Stimulated activated CD4-positive, alpha-beta T cell treated with anti-CD3 and anti-CD28 coated beads, Interleukin-15, amount 100 ng/mL, for 24 hours (primary cell): Measurements from ENCODE around the gene PRRX1.
A peak's percentile ranks its signal among the peaks of the same experiment; 100 is the strongest.

ENCODE experiments used
- DNase-seq: peaks from one replicate; pipeline ENCODE4 v3.0.0-alpha.2; 2020

PRRX1 gene

DNA sequence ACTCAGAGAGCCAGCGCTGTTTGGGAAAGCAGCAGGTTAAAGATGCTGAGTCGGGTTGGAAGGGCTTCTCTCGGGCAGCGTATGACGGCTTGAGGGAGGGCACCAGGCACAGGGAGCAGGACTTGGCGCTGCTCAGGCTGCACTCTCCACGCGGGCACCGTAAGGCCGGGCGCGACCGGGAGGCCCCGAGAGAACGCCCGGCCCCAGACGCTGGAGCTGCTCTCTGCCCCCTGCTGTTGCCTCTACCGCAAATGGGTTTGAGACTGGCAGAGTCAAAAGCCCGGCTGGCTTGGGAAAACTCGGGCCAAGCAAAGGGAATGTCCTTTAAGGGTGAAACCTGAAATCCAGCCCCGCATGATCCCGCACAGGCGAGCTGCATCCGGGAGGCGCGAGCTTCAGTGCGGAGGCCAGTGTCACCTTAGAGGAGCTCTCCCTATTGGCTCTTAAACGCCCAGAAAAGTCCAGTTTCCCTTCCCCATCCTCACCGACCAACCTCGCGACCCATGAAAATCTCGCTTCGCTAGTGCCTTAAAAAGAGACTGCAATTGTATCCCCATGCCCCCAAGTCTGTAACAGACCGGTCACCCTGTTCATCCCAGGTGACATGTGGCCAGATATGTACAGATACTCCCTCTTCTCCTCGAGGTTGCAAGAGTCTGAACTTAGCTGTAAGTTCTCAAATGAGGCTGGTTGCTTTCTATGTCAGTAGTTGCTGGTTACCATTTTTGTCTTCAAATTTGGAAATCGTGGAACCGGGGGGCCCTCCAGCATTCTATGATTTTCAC lies 1.1 kb downstream of the PRRX1 start:
- DNase-seq, result no peak

DNA sequence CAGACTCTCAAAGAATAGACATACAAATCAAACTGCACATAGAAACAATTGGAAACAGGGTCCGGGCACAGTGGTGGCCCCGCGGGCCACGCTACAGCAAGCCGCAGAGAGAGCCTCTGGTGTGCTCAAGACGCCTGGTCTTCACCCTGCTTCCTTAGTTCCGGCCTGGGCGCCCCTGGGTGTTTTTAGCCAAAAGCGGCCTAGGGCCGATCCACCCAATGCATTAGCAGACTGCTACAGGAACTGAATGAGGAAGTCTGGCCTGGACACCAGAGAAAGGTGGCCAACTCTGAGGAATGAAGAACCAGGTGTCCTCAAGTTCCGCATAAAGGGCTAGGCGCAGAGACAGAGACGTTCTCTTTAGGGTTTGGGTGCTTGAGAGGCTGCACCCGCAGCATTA lies 1.7 kb downstream of the PRRX1 start:
- no peak for DNase-seq

DNA sequence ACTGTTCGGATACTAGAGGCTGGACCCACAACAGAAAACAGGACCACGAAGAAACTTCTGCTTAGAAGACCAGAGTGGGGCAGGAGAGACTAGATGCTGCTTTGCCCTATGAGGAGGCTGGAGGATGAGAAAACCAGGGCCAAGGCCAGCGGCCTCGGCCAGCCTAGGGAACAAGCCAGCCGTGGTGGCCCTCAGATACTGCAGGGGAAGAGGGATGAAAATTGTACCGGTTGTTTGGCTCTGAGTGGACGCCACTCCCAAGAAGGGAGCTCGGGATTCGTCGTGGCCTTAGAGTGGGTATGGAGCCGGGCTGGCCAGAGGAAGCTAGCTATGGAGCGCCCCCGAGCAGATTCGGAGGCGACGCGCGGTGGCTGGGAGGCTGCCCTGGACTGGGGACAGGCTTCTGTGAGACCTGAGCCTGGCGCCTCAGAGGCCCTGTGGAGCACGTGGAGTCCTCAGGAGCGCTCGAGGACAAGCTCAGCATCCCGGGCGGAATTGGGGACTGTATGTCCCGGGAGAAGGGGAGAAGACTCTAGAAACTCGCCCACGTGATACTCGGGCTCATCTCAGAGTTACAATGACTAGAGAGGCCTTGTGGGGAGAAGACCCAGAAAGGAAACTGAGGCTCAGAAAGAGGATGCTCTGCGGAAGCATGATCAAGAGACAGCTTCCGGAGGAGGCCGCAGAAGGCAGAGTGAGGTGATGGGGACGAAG lies 2.8 kb downstream of the PRRX1 start:
- DNase-seq, result no peak

DNA sequence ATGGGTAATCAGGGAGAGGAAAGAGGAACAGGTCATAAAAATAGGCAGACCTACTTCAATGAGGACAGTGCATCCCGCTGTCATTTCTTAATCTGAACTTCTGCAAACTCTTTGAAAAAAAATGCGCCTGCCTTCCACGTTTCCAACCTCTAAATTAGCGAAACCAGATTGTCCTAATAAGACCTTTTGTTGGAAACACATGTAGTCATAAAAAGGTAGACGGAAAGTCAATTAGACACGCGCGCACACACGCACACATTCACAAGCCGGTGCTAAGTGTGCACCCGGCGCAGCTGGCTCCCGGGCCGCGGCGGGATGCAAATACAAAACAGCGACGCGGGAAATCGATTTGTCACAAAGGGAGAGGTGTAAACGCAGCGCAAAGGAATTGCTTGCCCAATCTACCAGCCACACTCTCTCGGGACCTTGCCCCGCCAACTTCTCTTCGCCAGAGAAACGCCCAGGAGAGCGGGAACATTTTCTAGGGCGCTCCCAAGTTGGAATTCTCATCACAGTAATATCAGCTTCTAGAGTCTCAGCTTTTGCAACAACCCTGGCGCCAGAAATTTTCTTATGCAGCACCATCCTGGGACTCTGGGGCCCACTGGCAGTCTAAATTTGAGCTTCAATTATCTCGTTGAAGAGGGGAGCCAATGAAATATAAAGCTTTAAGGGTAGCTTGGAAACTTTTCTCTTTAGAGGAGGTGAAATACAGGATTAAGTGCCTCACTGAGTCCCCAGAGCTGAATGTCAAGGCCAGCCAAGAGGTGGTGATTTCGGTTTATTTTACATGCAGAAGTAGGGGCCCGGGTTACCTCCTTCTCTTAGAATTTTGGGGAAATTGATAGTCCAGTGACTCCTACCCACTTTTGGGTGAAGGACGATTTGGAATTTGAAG lies 4.5 kb downstream of the PRRX1 start:
- DNase-seq, result no peak

DNA sequence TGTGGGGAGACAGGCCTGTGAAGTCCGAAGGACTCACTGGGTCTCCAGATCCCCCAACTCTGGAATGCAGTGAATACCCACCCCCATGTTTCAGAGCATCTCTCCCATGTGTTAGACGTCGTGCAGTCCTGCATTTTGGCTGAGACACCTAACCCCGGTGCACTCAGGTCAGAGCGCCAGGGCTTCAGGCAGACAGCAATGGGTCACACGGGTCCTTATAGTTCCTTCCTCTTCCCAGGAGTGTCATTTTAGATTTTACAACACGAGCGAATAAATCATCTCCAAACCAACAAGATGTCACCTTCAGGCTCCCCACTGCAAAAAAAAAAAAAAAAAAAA lies 5.1 kb downstream of the PRRX1 start:
- no peak for DNase-seq

DNA sequence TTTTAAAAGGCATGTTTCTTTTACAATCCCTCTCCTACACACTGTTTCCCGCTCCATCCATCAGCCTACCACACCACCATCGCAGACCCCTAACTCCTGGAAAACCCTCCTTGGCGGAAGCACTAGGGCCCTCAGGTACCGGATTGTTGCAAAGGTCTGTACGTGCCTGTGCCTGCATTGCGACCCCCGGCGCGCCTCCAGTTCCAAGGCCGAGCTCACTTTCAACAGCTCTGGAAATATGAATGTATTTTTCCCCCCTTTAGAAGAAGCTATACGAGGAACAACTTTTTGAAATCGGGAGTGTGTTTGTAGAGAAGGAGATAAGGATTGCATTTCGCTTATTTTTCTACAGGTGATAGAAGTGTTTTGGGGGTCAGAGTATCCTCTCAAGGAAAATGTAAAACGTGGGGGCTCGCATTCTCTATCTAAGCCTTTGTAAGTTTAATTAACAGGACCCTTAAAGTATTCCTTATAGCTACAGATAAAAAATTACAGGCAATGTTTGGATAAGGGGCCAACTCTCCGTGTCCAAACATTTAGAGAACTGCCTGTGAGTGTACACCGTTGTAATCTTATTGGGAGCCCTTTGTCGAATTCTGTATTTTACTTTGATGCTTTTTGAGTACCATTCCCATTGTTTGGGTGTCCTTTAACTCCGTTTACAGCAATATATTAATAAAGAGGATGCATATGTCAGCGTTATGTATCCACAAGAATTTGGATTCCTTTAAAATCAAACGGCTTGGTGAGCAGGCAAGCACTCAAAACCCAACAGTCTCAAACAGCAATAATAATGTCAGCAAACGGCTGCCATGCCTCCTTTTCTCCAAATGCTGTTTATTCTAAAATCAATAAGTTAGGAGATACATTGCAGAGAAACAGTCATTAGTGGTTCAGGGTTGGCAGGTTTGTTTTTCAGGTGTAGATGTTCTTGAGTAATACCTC lies 5.9 kb downstream of the PRRX1 start:
- no peak for DNase-seq

DNA sequence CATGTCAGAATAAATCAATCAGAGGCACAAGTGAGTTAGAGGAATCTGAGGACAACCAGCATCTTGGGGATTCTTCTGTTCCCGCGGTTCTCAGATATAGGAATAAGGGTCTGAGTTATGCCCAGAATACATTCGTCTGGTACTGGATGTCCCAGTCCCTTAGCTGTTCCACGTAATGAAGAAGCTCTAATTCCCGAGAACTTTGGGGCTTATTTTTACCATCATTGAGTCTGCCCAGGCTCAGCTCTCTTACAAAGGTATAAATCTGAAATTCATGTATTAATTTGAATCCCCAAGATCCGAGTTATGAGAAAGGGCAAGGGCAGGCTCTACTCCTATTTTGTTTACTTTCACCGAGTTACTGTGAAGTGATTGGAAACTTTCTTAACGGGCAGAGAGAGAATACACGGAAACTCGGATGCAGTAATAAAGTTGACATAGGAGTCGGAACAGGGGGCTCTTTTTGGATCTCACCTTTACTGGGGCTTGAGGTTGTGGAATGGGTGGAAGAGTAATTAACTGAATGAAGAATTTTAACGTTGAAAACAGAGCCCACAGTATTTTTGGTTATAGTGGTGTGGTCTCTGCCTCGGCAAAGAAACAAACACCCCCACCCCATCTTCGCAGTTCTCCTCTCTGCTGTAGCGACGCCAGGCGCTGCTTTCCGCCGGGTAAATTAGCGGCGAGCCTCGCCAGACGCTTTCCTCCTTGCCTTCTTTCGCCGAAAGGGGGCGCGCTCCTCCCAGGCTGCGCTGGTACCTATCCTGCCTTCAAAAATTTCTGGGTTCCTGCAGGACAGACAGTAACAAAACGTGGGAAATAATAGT lies 7.1 kb downstream of the PRRX1 start:
- peak; percentile 60 for DNase-seq

DNA sequence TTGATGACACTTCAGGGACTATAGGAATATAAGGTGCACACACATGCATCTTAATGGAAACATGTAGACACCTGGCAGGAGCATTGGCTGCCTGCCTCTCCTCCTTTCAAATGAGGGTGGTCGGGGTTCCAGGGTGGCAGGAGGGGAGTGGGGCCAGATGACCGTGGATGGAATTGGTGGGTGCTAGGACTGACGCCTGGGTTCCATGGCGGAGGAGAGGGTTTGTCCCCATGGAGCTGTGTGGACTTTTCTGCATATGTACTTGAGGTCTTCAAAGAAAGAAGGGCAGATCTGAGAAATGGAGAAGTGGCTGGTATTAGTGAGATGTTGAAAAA lies 7.7 kb downstream of the PRRX1 start:
- DNase-seq, result no peak

DNA sequence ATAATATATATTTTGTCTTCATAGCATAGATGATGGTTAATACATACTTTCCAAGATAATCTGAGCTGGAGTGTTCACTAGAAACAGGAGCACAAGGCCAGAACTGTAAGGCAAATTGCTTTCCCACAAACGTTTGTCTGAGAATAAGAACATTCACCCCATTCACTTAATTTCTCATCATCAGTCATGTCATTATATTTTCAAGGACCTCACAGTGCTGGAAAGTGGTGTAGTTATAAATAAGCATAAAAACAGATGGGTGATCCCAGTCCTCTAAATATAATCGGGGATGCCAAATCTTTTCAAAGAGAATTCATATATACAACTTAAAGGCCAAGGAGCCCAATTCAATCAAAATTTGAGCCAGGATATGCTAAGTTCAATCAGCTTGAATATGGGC lies 8.4 kb downstream of the PRRX1 start:
- no peak for DNase-seq

DNA sequence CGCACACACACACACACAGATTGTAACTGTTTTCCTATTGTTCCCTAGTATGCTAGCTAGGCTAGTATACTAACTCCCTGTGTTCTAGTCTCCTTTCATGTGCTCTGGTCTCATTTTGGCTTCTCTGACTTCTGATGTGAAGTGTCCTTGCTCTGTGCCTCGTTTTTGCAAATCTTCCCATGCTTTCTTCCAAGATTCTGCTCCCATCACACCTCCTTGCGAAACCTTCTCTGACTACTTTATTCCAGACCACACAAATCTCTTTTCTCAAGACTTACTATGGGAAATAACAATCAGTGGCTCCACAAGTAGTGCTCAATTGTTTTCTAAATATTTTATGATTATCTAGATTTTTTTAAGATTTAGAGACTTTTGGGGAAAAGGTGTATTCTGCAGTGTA lies 10.3 kb downstream of the PRRX1 start:
- no peak for DNase-seq

DNA sequence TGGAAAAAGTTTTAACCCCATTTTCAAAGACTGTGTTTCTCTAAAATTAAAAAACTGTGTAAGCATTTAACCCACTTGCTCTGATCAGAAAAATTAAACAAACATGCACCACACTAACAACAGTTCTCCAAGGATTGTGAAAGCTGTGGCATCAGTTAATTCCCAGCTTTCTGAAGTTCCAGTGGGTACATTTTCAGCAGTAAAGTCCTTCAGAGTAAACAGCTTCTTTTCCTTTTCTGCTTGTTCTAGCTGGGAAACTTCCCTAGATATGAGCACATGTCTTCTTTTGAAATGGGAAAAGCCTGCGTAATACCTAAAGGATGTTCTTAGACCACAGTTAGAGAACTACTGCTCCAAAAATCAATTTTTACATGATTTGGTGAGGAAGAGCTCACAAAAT lies 11.1 kb downstream of the PRRX1 start:
- no peak for DNase-seq

DNA sequence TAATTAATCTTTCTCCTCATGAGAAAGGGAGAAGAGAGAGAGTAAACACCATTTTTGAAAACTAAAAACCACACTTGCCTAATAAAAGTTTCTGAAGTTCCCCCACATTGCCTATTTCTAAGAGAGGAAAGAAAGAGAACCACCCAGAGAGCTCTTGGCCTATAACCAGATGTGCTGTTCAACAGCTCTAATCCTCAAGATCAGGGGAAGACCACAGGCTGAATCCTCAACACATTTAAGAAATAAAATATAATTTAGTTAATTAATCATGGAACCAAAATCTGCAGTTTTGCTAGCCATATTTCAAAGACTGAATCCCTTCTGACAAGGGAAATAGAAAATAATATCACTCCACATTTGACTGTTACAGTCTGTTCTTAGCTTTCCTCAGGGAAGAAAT lies 11.9 kb downstream of the PRRX1 start:
- DNase-seq, result no peak

DNA sequence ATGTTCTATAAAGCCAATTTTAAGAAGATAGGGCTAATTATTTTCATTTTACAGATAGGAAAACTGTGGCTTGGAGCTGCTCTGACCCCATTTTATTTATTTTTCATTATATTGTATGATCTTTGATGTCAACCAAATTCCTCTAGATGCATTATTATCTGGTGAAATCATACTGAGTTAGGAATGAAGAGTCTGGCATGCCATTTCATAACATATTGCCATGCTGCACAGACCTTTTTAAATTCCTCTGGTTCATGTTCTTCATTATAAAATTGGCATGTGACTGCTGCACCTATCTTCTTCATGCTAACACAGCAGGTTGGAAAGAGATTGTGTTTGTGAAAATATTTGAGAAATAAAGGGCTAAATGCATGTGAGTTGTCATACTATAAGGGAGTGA lies 12.7 kb downstream of the PRRX1 start:
- no peak for DNase-seq

DNA sequence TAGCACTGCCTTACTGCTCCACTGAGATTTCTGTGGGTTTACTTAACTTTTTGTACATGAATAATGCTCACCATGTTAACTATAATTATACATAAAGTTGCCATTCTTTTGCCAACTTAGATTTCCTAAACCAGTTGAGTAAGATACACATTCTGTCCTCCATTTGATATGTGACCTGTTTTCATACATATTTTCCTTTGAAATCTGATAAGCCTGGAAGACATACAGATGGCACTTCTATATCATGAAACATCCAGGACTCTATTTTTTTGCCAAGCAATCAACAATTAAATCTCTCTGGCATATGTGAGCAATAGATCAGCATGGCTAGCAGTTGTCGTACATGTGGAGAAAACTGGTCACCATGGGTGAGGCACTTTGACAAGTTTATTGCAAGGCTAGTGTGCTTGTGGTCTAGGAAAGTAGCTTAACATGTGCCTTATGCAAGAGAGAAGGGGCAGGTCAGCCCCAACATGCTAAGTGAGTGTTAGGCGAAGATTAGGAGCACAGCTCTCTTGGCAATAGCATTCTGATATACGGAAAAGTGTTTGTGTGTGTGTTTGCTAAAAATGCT lies 14.2 kb downstream of the PRRX1 start:
- DNase-seq, result no peak

DNA sequence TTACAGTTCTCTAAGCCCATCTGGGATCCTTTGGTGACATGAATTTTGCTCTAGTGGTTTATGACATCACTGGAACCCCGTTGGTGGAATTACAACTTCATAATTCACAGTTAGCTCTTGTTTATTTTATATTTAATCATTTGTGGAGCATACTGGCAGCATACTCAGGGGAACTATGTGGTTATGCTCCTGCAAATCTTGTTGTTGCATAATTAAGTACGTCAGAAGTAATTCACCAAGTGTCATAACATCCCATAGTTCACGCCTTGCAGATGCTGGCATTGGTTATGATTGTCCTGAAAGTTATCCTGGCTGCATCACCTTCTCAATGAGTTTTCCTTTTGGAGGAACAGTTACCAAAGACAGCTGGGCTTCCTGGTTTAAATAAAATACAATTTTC lies 16.5 kb downstream of the PRRX1 start:
- DNase-seq, result no peak

DNA sequence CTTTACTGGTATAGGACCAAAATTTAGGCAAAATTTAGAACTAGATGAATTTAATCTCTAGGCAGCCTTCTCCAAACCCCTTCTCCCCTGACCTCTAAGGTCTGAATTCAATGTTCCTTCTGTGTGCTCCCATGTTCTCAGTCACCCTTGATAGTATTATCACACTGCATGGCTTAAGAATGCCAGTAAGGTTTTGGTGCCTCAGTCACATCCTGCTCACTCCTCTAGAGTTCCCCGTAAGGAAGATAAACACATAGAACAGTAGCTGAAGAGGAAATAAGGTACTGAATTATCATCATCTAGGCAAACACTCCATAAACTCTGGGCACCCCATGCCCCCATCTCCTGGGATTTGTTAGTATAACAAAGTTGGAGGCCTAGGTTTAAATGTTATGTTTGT lies 18.2 kb downstream of the PRRX1 start:
- DNase-seq, result no peak

DNA sequence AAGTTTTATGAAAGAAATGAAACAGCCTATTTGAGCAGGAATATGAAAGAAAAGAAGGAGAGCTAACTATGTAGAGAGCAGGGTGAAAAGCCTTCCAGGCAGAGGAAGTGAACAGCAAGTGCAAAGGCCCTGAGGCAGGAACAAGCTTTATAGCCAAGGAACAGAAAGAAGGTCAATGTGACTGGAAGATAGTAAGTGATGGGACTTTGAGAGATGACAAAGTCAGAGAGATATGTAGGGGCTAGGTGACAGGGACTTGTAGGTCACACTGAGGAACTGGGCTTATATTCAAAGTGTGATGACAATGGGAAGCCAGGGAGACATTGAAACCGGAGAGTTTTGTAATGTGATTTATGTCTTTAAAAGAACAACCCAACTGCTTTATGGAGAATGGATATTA lies 18.9 kb downstream of the PRRX1 start:
- DNase-seq, result no peak

DNA sequence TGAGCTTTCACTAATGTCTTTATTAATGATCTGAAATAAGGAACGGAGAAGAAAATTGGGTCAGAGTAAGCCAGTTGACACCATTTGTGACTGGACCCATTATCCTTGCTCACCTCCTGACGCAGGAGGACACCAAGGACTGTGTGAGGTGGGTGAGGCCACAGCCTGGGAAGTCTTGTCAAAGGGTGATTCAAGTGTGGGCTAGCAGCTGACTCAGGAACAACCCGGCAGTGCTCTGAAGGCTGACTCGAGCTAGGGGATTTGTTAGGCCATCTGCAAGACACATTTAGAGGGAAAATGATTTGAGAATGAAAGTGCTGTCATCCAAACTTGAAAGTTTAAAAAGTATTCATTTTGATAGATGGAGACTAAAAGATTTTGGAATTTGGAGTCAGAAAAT lies 21.2 kb downstream of the PRRX1 start:
- DNase-seq, result no peak

DNA sequence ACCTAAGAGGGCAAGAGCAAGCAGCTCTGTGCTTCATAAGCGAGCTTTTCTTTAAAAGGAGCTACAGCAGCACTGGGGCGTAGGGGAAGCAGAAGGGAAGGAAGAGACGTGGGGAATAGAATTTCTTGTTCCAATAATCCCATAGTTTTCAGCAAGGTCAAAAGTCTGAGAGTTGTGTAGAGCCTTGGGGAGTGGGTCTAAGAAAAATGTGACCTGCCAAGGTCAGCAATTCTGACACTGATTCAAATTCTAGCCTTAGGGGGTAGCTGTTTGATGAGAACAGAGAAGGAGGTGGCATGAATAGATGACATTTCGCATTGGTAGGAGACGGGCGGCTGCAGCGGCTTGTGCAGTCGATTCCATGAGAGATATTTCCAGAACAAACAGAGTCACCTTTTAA lies 22.4 kb downstream of the PRRX1 start:
- DNase-seq, result no peak

DNA sequence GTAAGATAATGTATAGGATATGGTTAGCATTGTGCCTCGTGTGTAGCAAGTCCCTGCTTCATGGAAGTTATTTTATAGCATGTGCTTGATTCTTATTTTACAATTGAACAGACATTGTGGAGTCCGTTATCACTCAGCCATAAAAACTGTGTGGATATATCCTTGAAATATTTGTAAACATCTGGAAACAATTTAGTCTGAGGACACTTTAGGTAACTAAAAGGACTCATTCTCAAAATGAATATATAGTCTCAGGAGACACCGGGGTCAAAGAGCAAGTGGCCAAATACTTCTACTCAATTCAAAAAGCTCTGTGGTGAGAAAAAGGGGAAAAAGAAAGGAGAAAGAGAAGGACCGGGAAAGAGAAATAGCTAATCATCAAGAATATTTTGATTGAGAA lies 23.7 kb downstream of the PRRX1 start:
- DNase-seq, result no peak

DNA sequence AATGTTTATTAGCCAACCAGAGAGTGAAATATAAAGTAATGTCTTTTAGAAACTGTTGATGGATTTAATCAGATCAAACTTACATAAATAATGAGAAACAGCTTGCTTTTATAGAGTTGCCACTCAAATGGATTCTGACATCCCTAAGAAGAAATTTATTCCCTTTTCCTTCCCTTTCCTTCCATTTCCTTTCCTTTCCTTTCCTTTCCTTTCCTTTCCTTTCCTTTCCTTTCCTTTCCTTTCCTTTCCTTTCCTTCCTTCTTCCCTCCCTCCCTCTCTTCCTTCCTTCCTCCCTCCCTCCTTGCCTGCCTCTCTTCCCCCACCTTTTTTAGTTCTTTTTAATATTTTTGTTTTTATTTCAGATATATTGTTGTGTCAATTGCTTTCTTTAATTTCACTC lies 27.3 kb downstream of the PRRX1 start:
- DNase-seq, result no peak
